ENCODE measurements around the gene MAP4K2.

DNA sequence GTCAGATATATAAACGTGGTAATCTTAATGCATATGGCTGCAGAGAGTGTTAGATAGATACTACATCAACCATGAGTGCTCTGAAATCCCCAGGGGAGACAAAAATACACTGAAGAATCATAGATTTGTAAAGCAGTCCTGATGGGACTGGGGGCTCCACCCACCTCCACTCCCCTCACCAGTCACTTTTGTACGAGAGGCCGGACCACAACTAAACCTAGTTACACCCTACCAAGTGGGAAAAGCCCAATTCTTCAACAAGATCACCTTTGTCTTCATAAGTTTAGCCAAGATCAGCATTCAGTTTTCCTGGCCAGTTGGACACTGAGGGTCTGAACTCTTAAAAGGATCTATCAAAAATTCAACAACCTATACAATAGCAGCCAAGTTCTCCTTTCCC lies 26.1 kb downstream of the MAP4K2 start:
- TF ChIP-seq POLR2A (IDR thresholded peaks at IDR 0.05; ENCODE audit: low read depth, low read length) (no peak), POLR2AphosphoS5 (IDR thresholded peaks at IDR 0.05; ENCODE audit: low read depth, low read length) (no peak)
